Measurements from ENCODE around the gene GRPEL1.

- TF ChIP-seq CTCF (tag by site-specific recombination; IDR thresholded peaks at IDR 0.05) (no peak), REST (tag by site-specific recombination; IDR thresholded peaks at IDR 0.05) (no peak), HOXC10 (CRISPR knock-in tag; IDR thresholded peaks at IDR 0.05) (no peak), ZNF654 (tag by site-specific recombination; IDR thresholded peaks at IDR 0.05; ENCODE audit: low read depth) (no peak), ZNF585B (tag by site-specific recombination; IDR thresholded peaks at IDR 0.05) (no peak), ZNF416 (tag by site-specific recombination; IDR thresholded peaks at IDR 0.05) (no peak), ZNF549 (tag by site-specific recombination; IDR thresholded peaks at IDR 0.05) (no peak), ZBTB7A (tag by site-specific recombination; IDR thresholded peaks at IDR 0.05; ENCODE audit: low read depth) (no peak), ZNF292 (tag by site-specific recombination; IDR thresholded peaks at IDR 0.05; ENCODE audit: borderline replicate concordance, low read depth) (no peak), YY1 (tag by site-specific recombination; IDR thresholded peaks at IDR 0.05) (no peak), ZSCAN30 (tag by site-specific recombination; IDR thresholded peaks at IDR 0.05) (no peak)
- TF ChIP-seq, protein P1, sequence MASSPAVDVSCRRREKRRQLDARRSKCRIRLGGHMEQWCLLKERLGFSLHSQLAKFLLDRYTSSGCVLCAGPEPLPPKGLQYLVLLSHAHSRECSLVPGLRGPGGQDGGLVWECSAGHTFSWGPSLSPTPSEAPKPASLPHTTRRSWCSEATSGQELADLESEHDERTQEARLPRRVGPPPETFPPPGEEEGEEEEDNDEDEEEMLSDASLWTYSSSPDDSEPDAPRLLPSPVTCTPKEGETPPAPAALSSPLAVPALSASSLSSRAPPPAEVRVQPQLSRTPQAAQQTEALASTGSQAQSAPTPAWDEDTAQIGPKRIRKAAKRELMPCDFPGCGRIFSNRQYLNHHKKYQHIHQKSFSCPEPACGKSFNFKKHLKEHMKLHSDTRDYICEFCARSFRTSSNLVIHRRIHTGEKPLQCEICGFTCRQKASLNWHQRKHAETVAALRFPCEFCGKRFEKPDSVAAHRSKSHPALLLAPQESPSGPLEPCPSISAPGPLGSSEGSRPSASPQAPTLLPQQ (tag by site-specific recombination; IDR thresholded peaks at IDR 0.05), result no peak
- TF ChIP-seq, protein P2, sequence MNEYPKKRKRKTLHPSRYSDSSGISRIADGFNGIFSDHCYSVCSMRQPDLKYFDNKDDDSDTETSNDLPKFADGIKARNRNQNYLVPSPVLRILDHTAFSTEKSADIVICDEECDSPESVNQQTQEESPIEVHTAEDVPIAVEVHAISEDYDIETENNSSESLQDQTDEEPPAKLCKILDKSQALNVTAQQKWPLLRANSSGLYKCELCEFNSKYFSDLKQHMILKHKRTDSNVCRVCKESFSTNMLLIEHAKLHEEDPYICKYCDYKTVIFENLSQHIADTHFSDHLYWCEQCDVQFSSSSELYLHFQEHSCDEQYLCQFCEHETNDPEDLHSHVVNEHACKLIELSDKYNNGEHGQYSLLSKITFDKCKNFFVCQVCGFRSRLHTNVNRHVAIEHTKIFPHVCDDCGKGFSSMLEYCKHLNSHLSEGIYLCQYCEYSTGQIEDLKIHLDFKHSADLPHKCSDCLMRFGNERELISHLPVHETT (tag by site-specific recombination; IDR thresholded peaks at IDR 0.05), result no peak
Observed at GRCh38 chr4:7073526-7074390, 5.9 kb upstream of the GRPEL1 start.

Measured in HEK293 (cell line).